CD4-positive, alpha-beta T cell treated with Interleukin-4 for 4 hours (primary cell): ENCODE measurements around the gene FITM1.
A peak's percentile ranks its signal among the peaks of the same experiment; 100 is the strongest.
"Not testable (repeated sequence)": the region's sequence is repeated elsewhere in the genome, so short reads cannot be mapped to it uniquely, and the experiment has no call there.

Experiments used
- DNase-seq: peaks from one replicate; pipeline ENCODE4 v3.0.0-alpha.2; 2020

FITM1 gene

DNA sequence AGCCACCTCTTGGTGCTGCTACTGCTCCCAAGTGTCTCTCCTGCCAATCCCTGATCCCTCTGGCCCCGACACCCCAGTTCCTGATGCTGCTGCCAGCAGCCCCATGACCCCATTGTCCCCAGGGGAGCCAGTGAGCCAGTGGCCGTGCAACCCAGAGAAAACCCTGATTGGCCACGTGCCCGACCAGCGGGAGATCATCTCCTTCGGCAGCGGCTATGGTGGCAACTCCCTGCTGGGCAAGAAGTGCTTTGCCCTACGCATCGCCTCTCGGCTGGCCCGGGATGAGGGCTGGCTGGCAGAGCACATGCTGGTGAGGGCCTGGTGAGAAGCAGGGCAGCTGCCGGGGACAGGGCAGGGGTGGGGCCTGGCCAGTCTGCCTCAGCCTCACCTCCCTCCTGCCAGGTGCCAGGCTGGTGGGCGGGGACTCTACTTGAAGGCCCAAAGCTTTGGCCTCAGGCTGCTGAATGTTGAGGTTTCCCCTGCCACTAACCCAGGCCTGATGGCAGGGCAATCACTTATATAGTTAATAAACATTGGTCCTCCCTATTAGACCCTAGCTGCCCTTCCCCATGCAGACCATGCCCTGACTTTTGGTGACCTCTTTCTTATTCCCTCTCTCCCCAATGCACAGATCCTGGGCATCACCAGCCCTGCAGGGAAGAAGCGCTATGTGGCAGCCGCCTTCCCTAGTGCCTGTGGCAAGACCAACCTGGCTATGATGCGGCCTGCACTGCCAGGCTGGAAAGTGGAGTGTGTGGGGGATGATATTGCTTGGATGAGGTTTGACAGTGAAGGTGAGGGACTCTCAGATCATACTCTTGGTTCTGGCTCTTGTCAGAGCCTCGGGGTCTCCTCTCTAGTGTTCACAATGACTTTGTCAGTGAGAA lies 31.3 kb upstream of the FITM1 start:
- DNase-seq, result no peak

DNA sequence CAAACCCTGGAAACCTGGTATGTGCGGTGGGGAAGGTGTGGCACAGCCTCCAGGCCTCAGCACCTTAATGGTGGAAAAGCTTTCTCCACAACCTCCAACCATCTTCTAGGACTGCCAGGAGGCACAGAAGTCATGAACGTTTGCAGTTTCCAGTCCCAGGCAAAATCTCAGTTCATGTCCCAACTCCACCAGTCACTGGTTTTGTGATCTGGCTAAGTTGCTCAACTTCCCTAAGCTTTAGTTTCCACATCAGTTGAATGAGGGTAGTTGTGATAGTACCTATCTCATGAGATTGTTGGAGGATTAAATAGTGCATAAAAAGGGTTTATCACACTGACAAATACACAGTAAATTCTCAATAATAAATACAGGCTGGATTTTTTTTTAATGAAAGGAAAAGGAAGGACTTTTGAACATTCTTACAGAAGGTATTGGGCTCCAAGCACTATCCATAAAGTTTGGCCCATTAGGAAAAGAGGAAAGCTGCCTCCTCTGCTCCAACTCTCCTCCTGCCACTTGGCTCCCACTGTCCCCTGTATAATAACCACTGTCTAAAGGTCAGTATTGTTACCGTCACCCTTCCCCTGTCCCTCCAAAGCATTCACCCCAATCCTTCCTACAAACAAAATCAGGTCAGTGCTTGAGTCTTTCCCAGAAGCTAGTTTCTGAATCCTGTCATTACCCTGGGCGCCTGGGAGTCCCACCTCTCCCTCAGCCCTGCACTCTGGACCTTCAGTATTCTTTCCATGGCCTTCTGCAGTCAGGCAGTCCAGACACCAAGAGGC lies 30.1 kb upstream of the FITM1 start:
- no peak for DNase-seq

- DNase-seq, result no peak
Measured at GRCh38 chr14:24100982-24101494, 29.4 kb upstream of the FITM1 start.

DNA sequence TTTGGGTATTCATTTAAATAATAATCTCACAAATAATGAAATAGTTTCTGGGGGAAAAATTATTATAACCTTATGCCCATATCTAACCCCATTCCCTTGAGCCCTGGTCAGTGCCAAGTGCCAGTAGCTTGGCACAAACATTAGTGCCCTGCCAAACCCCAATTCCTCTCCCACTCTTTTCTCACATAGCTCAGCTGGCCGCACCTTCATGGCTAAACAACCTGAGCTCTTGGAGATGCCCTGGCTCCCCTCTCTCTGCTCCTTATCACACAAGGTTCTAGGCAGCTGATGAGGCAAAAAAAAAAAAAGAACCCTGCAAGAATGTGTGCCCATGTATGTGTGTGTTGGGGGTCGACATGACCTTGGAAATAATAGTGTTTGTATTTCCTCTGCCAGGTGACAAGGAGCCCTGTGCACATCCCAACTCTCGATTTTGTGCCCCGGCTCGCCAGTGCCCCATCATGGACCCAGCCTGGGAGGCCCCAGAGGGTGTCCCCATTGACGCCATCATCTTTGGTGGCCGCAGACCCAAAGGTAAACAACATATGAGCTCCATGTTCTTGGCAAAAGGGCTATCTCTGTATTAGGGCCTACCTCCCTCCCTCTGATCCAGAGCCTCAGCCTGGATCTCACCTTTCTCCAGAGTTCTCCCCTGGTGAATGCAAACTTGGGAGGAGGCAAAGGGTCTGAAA lies 28.0 kb upstream of the FITM1 start:
- DNase-seq, result no peak

DNA sequence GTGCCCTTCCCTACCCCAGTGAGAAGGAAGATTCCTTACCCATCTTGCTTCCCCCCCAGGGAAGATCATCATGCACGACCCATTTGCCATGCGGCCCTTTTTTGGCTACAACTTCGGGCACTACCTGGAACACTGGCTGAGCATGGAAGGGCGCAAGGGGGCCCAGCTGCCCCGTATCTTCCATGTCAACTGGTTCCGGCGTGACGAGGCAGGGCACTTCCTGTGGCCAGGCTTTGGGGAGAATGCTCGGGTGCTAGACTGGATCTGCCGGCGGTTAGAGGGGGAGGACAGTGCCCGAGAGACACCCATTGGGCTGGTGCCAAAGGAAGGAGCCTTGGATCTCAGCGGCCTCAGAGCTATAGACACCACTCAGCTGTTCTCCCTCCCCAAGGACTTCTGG lies 27.0 kb upstream of the FITM1 start:
- DNase-seq, result no peak

GRCh38 chr14:24105609-24106239 lies 24.7 kb upstream of the FITM1 start:
- DNase-seq, result not testable (repeated sequence)

DNA sequence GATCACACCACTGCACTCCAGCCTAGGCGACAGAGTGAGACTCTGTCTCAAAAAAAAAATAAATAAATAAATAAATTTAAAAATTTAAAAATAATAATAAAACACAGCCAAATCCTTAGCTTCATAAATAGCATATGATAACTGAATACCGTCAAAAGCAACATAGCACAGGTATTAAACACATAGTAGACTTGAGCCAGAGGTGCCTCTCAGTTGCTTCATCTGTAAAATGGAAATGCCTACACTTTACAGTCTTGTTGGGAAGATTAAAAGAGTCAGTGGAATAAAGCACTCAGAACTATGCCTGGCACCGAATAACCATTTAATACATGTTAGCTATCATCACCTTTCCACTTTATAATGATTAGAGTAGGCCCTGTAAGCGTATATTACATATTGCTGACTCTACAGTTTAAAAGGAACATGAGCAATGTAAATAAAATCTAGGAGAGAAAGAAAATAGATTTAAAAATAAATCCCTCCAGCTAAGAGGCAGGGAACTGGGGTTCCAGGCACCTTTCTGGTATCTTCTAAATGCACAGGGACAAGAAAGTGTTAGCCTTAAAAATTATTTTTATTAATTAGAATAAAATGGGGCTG lies 23.7 kb upstream of the FITM1 start:
- no peak for DNase-seq

DNA sequence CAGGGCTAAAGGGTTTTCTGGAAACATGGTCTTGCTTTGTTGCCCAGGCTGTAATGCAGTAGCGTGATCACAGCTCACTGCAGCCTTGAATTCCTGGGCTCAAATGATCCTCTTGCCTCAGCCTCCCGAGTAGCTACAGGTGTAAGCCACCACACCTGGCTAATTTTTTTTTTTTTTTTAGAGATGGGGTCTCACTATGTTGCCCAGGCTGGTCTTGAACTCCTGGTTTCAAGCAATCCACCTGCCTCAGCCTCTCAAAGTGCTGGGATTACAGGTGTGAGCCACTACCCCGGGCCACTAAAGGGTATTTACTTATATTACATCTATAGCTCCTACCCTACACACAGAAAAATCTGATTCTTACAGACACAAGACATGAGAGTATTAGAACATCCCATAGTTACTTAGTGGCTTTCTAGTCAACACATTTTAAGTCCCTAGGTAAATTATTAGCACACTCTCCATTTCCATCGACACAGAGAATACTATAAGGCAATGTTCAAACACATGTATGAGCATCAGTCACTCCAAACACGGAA lies 22.1 kb upstream of the FITM1 start:
- no peak for DNase-seq

DNA sequence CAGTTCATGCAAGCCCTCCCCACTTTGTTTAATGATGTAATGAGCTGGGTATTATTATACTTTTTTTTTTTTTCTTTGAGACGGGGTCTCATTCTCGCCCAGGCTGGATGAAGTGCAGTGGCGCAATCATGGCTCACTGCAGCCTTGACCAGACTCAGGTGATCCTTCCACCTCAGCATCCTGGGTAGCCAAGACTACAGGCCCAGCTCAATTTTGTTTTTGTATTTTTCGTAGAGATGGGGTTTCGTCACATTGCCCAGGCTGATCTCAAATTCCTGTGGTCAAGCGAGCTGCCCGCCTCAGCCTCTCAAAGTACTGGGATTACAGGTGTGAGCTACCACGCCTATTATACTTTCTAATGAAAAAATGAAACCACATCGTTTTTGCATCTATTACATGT lies 20.4 kb upstream of the FITM1 start:
- DNase-seq, result no peak

GRCh38 chr14:24110523-24110922 lies 19.9 kb upstream of the FITM1 start:
- no peak for DNase-seq

GRCh38 chr14:24113379-24113800 lies 17.1 kb upstream of the FITM1 start:
- DNase-seq, result no peak

- DNase-seq, result peak; percentile 86
Measured at GRCh38 chr14:24113801-24114531, 16.5 kb upstream of the FITM1 start.

- peak; percentile 100 for DNase-seq
Measured at GRCh38 chr14:24114532-24115421, 15.7 kb upstream of the FITM1 start, which contains the start of the genes DCAF11 and NRL. Gene DCAF11 (plus strand): TSS chr14:24114777. CDS start chr14:24115595, 818 bp downstream. Gene NRL (minus strand): TSS chr14:24114949. CDS start chr14:24082848, 32,101 bp downstream.

- no peak for DNase-seq
Measured at GRCh38 chr14:24115422-24116127, 14.9 kb upstream of the FITM1 start.

- DNase-seq, result no peak
Measured at GRCh38 chr14:24116128-24116814, 14.2 kb upstream of the FITM1 start.

DNA sequence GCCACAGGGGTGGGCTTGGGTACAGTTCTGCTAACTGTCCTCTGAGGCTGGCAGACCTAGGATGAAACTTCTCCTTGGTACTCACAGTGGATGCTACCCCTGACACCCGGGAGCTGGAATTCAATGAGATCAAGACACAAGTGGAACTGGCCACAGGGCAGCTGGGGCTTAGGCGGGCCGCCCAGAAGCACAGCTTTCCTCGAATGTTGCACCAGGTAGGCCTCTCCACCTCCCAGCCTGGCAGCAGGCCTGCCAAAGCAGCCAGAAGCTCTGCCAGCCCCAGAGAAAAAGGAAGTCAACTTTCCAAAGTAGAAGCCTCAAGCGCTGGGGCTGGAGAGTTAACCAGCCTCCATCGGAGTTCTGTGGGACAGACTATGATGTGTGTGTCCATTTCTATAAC lies 13.3 kb upstream of the FITM1 start:
- DNase-seq, result no peak

DNA sequence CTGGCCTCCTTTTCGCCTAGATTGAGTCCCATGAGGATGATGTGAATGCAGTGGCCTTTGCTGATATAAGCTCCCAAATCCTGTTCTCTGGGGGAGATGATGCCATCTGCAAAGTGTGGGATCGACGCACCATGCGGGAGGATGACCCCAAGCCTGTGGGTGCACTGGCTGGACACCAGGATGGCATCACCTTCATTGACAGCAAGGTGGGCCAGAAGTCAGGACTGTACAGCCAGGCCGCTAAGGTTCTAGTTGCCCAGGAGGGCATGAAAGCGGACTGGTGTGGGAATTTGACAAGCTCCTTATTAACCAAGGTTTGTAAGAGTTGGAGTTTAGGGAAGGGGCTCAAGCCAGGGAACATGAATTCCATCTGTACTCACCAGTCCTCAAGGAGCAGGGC lies 10.8 kb upstream of the FITM1 start:
- DNase-seq, result no peak

- DNase-seq, result no peak
Measured at GRCh38 chr14:24121210-24121609, 9.2 kb upstream of the FITM1 start.

- no peak for DNase-seq
Measured at GRCh38 chr14:24122416-24122815, 8.0 kb upstream of the FITM1 start.
